HG02970 (cell line): ENCODE results near the gene GCHFR.

Experiments
- ATAC-seq: cut with Tn5 transposase; IDR thresholded peaks from one replicate; pipeline ENCODE4 v1.9.1; 2021; ENCODE audit warnings: mild to moderate bottlenecking, moderate library complexity, moderate number of reproducible peaks; ENCODE audit not compliant: unreplicated experiment, low FRiP score

The GCHFR gene

DNA sequence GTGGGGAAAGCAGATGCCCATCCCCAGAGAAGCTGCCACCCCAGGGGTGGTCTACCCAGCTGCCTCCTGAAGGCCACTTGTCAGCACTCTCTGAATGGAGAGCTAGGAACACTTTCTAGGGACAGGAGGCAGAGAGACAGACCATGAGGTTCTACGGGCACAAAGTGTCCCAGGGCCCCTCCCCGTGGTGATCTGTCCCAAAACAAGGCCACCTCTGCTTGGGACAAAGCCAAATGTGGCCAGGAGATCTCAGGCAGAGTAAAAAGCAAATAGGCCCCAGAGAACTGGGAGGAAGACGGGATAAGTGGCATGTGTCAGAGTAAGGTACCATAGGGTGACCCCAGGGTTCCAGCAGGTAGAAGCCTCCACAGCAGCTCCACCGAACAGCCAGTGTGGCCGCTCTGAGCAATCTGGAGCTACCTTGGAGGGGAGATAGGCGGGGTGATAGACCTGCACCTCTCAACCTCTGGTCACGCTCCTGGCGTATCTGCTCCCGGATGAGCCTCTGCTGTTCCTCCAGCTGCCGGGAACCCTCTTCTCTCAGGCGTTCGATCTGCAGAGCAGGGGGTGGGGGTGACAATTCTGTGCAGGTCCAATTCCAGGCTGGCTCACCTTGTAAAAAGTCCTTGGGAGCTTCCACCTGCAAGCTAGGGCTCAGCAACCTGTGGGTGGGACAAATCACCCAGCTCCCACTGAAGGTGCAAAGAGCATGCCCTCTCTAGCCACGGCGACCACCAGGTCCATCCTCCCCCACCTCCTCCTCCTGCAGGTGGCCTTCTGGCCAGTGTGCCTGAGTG, 12.1 kb downstream of the GCHFR start:
- no peak for ATAC-seq

DNA sequence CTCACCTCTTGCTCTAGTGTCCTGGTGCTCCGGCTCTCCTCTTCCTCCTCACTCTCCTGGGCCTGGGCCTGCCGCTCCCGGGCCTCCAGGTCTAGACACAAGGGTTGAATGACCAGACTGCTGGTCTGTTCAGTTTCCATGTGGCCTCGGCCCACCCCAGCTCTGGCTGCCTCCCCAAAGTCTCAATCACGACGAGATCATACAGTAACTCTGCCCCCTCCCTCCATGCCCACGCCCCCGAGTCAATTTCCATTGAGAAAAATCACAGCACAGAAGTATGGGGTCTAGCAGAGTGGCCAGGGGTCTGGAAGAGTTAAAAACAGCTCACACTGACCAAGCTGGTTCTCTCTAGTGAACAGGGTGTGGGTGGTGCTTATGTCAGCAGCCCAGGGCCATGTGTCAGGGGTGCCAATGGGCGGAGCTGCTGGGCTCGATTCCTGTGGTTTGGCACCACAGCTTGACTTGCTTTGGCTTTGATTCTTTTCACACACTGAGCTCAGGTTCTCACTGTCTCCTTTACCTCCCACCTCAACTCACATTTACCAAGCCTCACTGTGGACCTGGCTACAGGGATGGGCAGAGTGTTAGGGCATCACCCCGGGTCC, 12.8 kb downstream of the GCHFR start:
- ATAC-seq = no peak

DNA sequence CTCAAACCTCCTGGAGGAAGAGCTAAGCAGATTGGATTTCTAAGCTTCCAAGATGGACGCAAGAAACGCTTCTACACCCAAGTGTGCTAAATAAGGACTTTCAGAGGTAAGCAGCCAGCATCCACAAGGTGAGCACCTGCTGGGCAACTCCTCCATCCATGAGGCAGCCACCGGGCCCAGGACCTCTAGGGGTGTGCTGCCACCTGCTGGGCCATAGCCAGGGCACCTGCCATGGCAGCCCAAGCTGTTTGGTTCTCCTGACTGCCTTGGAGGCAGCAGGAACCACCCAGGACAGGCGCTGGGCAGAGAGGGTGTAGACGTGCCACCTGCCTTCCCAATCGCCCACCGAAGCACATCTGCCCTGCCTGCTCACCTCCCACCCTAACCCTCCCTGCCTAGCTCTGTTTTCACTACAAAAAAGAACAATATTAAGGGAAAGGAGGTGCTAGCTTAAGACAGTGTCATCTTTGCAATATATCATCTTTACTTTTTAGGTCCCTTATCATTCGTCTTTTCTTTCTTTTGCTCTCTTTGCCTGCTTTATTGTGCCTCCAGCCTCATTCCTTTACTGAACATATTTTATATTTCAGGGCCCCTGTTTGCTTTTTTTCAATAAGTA, 18.9 kb downstream of the GCHFR start:
- no peak for ATAC-seq

DNA sequence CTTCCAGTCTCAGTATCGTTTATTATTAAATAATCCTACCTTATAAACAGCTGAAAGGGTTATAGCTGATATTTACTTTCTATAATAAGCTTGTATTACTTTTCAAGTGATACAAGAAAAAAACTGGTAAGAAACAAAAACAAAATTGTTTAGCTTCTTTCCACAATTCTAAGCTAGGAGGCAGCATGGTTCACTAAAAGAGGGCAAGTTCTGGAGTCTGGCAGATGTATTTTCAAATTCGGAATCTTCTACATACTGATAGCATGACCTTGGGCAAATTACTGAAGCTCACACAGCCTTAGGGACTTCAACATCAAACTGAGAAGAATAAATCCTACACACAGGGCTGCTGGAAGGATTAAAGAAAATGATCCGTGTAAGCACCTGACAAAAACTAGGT, 21.3 kb downstream of the GCHFR start:
- no peak for ATAC-seq

DNA sequence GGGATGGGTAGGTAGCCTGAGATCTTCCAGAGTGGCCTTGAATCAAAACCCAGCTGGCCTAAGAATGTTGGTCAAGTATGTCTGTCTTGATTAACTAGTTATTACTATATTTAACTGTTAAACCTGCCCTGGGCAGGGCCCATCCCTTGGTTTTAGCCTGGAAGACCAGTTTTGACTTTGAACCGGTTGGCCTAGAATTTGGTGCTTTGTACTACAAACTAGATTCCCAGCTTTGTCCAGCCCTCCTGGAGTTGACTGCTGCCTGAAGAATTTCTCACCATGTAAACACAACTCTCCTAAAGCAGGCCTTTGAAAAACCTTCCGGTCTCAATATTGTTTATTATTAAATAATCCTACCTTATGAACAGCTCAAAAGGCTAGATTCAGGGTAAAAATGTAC, 21.9 kb downstream of the GCHFR start:
- ATAC-seq = no peak

DNA sequence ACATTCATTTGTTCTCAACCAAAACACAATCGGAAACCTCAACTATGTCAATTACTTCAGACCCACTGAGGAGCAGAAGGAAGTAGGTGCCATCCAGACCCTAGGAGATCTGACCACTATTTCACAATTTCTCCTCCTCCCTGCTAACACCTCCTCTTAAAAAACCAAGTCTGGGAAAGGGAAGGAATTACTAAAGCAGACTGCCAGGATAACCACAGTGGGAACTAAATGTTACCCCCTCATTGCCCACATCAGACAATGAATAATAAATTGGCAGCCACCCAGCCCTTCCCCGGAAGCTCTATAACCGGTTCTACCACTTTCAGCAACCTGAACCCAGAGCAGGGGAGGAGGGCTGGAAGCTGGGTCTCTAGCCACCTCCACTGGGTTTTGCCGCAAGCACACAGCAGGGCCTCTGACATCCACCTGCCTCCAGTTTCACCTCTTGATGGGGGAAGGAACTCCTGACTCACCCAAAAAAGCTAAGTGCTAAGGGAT, 23.5 kb downstream of the GCHFR start:
- no peak for ATAC-seq

DNA sequence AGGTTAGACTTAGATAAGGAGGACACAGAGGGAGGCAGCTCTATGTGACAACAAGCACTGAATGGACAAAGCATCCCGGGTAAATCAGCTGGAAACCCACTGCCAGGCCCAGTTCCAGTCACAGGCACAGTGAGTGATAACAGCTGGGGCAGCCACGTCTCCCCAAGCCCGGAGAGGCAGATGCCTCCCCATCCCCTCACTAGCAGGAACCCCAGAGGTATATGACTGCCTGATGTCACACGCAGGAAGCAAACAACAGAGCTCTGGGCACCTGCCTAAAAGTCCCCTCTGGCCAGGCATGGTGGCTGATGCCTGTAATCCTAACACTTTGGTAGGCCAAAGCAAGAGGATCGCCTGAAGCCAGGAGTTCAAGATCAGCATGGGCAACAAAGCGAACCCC, 24.1 kb downstream of the GCHFR start:
- ATAC-seq = no peak

DNA sequence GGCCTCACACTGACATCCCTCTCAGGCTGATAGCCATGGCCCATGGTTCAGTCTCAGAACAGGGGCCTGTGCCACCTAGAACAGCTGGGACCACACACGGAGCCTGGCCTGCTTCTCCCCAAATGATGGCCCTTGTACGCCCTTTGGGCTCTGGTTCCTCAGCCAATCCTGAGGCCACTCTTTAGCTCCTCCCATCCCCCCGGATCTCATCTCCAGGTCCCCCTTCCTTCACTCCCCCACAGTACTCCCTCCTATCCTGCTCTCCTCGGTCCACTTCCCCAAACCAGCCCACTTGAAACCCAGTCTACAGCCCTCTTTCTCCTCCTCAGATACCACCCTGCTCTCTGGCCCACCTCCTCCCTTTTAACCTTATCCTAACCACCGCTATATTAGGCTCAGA, 25.3 kb downstream of the GCHFR start:
- ATAC-seq = no peak

DNA sequence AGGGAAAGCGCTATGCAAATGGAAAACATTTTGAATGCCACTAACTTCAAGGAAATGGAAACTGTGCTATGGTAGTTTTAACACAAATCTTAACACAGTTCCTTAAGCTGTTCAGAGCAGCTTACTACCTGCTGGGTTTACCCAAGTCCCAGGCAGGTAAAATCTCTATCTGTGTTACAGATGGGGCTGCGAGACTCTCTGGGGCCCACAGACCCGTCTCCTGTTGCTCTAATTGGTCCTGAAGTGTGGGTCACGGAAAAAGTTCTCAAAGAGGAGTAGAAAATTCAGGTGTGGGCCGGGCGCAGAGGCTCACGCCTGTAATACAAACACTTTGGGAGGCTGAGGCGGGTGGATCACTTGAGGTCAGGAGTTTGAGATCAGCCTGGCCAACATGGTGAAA, 26.1 kb downstream of the GCHFR start:
- no peak for ATAC-seq

DNA sequence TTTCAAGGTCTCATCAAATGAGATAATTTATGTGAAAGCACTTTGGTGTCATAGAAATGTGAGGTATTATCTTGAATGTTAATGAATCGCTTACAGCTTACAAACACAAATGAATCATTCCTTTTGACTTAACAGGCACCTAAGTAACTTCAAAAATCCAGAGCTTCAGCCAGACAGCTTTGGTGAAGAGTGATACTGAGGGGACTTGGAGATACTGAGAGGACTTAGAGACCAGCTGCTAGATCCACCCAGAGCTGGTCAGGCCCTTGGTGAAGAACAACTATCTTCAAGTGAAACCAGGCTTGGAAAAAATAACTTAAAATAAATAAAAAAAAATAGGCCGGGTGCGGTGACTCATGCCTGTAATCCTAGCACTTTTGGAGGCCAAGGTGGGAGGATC, 26.9 kb downstream of the GCHFR start:
- no peak for ATAC-seq

DNA sequence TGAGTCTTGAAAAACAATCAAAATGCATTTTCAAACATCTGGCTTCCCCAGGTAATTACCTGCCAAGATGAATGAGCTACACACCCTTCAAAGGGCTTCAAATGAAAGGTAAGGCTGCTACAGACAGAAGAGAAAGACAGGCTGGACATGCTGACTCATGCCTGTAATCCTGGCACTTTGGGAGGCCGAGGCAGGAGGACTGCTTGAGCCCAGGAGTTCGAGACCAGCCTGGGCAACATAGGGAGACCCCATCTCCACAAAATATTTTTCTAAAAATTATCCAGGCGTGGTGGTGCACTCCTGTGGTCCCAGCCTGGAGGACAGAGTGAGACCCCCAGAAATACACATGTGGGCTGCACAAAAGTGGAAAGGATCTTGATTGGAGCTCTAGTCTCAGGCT, 28.5 kb downstream of the GCHFR start:
- no peak for ATAC-seq

DNA sequence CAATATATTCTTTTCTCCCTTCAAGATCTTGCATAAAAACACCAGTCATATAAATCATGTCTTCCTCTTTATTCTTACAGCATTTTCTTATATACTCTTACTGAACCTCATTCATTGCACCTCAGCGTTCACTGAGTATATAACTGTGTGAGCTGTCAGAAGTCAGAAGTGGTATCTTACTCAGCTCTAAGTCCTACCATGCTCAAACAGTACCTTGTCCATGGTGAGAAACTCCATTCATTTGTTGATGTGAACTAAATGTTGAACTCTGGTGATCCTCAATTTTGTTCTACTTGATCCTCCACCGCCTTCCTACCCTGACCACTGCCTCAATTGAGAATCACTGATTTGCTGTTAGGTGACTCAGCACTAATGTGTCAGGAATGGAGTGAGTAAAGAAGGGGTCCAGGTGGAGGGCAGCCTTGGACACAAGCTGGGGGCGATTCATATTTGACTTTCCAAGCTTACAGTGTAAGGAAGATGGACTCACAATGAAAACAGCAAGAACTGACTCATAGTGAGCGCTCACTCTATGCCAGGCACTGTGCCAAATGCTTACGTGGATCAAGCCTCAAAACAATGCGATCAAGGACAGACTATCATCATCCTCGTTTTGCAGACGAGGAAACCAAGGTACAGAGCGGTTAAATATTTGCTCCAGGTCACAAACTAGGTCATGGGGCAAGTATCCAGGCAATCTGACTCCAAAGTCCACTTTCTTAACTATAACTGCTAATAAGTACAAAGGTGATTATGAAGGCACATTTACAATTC, 29.5 kb downstream of the GCHFR start:
- ATAC-seq = no peak

DNA sequence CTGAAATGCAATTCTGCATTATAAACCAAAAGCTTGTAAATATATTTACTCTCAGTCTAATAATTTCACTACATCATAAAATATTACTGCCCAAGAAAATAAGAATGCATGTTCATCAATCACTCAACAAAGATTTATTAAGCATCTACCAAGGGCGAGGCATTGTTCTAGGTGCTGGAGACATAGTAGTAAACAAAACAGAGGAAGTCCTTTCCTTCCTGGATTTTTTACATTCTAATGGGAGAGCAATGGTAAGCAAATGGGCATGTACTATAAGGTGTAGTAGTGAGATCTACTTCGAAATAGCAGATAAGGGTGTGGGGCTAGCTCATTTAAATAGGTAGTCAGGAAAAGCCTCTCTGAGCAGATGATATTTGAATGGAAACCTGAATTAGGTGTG, 32.2 kb downstream of the GCHFR start:
- no peak for ATAC-seq

DNA sequence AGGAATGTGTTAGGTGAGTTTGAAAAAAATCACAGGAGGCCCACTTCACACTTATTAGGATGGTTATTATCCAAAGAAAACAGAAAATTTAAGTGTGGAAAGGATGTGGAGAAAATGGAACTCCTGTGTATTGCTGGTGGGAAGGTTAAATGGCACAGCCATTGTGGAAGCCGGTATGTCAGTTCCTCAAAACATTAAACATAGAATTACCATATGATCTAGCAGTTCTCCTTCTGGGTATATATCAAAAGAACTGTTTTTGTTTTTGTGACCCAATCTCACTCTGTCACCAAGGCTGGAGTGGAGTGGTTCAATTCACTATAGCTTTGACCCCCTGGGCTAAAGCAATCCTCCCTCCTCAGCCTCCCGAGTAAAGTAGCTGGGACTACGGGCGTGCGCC, 32.6 kb downstream of the GCHFR start:
- ATAC-seq = no peak

DNA sequence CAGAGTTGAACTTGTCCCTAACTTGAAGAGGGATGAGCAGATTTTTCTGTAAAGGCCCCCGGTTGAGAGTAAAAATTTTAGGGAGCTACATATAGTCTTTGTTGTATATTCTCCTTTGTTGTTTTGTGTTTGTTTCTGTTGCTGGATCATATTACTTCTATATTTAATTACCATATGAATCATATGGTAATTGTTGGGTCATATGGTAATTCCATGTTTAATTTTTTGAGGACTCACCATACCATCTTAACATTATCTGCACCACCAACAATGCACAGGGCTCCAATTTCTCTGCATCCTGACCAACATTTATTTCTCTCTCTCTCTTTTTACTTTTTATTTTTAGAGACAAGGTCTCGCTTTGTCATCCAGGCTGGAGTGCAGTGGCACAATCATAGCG, 35.7 kb downstream of the GCHFR start:
- no peak for ATAC-seq

DNA sequence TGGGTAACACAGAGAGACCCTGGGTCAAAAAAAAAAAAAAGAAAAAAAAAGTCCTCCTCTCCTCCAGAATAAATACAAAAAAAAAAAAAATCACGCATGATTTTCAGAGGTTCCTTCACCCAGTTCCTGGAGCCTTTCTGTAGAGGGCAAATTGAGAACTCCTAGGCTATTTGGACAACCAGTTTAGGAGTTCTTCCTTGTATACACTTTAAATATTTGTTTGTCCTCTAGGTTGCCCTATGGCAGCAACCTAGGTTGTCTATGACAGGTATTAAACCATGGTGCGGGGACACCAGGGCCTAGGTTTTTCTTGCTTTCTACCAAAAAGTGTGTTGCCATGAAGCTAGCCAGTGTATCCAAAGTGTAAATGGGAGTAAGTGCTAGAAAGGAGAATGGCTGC, 39.2 kb downstream of the GCHFR start:
- no peak for ATAC-seq

DNA sequence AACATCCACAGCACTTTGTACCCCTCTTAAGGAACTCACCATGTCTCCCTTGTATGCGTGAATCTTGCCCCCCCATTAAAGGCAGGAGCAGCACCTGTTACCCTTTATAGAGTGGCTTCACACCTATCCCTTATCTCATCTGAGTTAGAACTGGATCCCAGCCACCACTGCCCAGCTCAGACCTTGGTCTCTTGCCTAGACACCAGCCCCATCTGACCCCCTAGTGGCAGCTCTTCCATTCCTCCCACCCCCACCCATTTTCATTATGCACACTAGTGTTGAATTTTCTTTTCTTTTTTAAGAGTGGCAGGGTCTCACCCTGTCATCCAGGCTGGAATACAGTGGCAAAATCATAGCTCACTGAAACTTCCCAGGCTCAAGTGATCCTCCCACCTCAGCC, 39.8 kb downstream of the GCHFR start:
- ATAC-seq = no peak

DNA sequence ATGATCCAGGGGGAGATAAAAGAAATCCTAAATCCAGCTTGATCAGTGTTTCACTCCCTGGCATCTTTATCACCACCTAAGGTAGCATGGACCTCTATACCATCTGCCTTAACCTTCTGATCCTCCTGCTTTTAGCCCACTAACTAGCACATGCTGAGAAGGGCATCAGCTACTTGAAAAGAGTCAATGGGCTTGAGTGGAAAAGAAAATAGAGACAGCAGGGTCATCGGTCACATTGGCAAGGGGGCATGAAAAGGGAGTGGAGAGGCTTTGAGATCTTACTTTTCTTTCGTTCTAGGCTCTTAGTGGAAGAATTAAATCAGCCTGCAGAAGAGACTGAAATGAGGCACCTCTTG, 42.8 kb downstream of the GCHFR start:
- no peak for ATAC-seq

DNA sequence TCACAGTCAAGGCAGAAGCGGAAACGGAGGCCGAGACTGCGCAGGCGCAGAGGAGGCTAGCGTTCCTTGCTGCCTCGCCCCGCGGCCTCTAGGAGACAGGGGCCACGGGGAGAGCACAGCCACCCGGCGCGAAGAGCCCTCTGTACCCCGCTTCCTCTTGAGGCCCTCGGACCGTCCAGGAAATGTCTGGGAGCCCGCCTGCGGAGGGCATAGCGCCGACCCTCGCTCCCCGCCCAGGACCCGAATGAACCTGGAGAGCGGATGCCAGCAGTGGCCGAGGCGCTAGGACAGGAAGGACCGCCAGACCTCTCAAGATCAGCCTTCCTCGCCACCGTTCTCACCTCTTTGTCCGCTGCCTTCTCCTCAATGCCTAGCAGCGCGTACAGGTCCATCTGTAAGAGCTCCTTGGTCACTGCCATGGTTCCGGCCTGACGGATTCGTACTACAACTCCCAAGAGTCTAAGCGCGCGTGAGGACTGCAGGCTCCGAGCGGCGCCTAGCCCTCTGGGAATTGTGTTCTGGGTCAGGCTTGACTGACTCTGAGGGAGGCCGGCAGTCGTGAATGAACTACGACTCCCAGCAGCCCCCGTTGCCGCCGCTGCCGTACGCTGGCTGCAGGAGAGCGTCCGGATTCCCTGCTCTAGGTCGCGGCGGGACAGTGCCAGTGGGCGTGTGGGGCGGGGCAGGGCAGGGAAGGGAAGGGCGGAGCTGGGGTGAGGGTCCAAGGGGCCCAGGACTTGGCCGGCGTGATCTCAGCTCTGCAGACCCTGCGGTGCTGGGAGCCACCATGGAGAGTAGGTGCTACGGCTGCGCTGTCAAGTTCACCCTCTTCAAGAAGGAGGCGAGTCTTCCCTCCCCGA, 43.4 kb downstream of the GCHFR start, which contains the start of the genes DNAJC17 and ZFYVE19:
Gene DNAJC17, minus strand, starts transcription at position 446 of the 860 bp plus-strand sequence. Its CDS starts 27 bp downstream, at position 419.
Gene ZFYVE19, plus strand, starts transcription at position 62 of the 860 bp plus-strand sequence. Its CDS starts 501 bp downstream, at position 563.
- peak; percentile 92 for ATAC-seq

DNA sequence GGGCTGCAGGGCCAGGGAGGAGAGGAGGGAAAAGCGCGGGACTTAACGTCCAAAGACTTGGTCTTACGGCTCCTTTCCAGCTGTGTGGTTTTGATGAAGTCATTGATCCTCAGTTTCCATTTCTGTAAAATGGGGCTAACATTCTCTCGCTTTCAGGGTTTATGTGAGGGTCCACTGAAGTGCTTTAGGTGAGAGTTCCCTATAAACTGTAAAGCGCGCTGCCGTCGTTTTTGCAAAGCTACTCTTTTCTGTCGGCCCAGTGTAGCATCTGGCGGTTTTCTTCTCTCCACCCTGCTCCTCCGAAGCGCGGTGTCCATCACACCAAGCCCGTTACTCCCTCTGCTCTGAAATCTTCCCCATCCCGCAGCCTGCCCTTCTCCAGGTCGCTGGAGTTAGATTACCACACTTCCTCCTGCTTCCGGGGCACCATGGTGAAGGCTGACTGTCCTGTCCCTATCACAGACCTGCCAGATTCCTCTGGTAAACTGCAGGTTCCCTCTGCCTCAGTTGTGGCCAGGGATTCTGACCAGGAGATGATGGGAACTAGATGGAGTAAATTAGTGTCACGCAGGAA, 44.1 kb downstream of the GCHFR start:
- ATAC-seq = no peak
